ENCODE results near the gene THEMIS2. TPM values are rescaled to one million over a fixed set of nuclear protein-coding genes. Genes with fewer than 3 reads are reported as not detected.

Gene THEMIS2
- total RNA-seq, 1 experiment from 2014 or later: 17.2 TPM

- H3K36me3 Mint-ChIP-seq (ENCODE audit: insufficient read depth in 1 of 3, low read depth in 3 of 3): no peaks in the 10 kb centered on the region
- WGBS (ENCODE audit: extremely low coverage, insufficient read length, low lambda C conversion rate): no CpG with 5 or more reads among the region's 16 CpGs
Observed at GRCh38 chr1:27868932-27869718, 3.2 kb upstream of the THEMIS2 start.

More at GRCh38 chr1:27868932-27869718, 3.2 kb upstream of the THEMIS2 start:
- Histone ChIP-seq H3K9me3 (ENCODE audit: control insufficient read depth, low read depth, low read length) (no peaks in the 10 kb centered on the region), H3K18ac (ENCODE audit: insufficient read length, low read depth, low read length) (no peak overlapping the region), H3K56ac (ENCODE audit: insufficient read length, low read depth, low read length) (no peak overlapping the region), H3K27ac (ENCODE audit: insufficient read length, low read depth, low read length) (no peak overlapping the region), H3K14ac (ENCODE audit: insufficient read depth, low read length) (no peak overlapping the region), H2BK15ac (ENCODE audit: low read depth, low read length) (no peak overlapping the region), H2BK5ac (ENCODE audit: insufficient read length, low read length) (no peak overlapping the region), H3K79me2 (ENCODE audit: insufficient read depth, low read length) (no peaks in the 10 kb centered on the region), H3T11ph (ENCODE audit: low read length) (no peak overlapping the region), H3K23ac (ENCODE audit: insufficient read length, low read depth, low read length) (no peak overlapping the region), H4K5ac (ENCODE audit: insufficient read length, low read depth, low read length) (no peak overlapping the region), H3K23me2 (ENCODE audit: insufficient read length, low read depth, low read length, poor library complexity, severe bottlenecking) (peaks cover 6% of the 10 kb centered on the region), H3K9ac (ENCODE audit: extremely low read depth, insufficient read length, low read length) (no peak overlapping the region), H3K79me1 (ENCODE audit: insufficient read depth, low read depth, low read length, poor library complexity, severe bottlenecking) (no peaks in the 10 kb centered on the region), H2BK20ac (ENCODE audit: low read depth, low read length, poor library complexity, severe bottlenecking) (no peak overlapping the region), H3K27me3 (ENCODE audit: insufficient read depth, low read length) (no peaks in the 10 kb centered on the region), H2BK120ac (ENCODE audit: low read depth, low read length, poor library complexity, severe bottlenecking) (no peak overlapping the region), H2BK12ac (ENCODE audit: insufficient read length, low read depth, low read length) (no peak overlapping the region), H4K91ac (ENCODE audit: insufficient read length, low read depth, low read length) (no peak overlapping the region), H4K8ac (replicated peaks; ENCODE audit: insufficient read length, low read depth, low read length) (no peak overlapping the region), H3K4me1 (ENCODE audit: insufficient read depth, low read length) (no peaks in the 10 kb centered on the region; the same call in 1 of the 2 replicates), H2AFZ (ENCODE audit: low read length) (no peak overlapping the region), H3K4ac (ENCODE audit: low read depth, low read length) (no peak overlapping the region), H3K4me2 (ENCODE audit: insufficient read depth, insufficient read length, low read length) (no peak overlapping the region), H2AK5ac (ENCODE audit: insufficient read length, low read length) (no peak overlapping the region), H4K20me1 (ENCODE audit: control insufficient read depth, insufficient read depth, insufficient read length) (no peaks in the 10 kb centered on the region)
- H3K9me3 Mint-ChIP-seq: no peaks in the 10 kb centered on the region
- no peaks in the 10 kb centered on the region for H3K27me3 Mint-ChIP-seq (ENCODE audit: low read depth)
- DNase-seq: peak; percentile 32
- H3K4me1 Mint-ChIP-seq: peaks cover 10 to 14% of the 10 kb centered on the region in 2 experiments
- TF ChIP-seq, protein P1, sequence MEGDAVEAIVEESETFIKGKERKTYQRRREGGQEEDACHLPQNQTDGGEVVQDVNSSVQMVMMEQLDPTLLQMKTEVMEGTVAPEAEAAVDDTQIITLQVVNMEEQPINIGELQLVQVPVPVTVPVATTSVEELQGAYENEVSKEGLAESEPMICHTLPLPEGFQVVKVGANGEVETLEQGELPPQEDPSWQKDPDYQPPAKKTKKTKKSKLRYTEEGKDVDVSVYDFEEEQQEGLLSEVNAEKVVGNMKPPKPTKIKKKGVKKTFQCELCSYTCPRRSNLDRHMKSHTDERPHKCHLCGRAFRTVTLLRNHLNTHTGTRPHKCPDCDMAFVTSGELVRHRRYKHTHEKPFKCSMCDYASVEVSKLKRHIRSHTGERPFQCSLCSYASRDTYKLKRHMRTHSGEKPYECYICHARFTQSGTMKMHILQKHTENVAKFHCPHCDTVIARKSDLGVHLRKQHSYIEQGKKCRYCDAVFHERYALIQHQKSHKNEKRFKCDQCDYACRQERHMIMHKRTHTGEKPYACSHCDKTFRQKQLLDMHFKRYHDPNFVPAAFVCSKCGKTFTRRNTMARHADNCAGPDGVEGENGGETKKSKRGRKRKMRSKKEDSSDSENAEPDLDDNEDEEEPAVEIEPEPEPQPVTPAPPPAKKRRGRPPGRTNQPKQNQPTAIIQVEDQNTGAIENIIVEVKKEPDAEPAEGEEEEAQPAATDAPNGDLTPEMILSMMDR (conservative IDR thresholded peaks at IDR 0.05): no peak
- H3K4me3 Mint-ChIP-seq: no peak overlapping the region
- H3K27ac Mint-ChIP-seq: no peak overlapping the region

Data from H9 (cell line).